ENCODE data around the gene PDE9A.

Gene PDE9A

GRCh38 chr21:42739061-42739931 is 85.9 kb downstream of the PDE9A start:
- DNase-seq (ENCODE audit: low spot score) = no peak

- DNase-seq (ENCODE audit: low spot score) = no peak
These were observed 87.0 kb downstream of the PDE9A start for GRCh38 chr21:42740405-42740909.

GRCh38 chr21:42741066-42741465 is 87.6 kb downstream of the PDE9A start:
- DNase-seq (ENCODE audit: low spot score) = no peak

GRCh38 chr21:42744520-42745445 is 91.4 kb downstream of the PDE9A start:
- no peak for DNase-seq (ENCODE audit: low spot score)

GRCh38 chr21:42745511-42746239 is 92.3 kb downstream of the PDE9A start:
- no peak for DNase-seq (ENCODE audit: low spot score)

GRCh38 chr21:42746240-42746592 is 92.8 kb downstream of the PDE9A start:
- DNase-seq (ENCODE audit: low spot score) = no peak

GRCh38 chr21:42746593-42747275 is 93.3 kb downstream of the PDE9A start:
- DNase-seq (ENCODE audit: low spot score) = no peak

GRCh38 chr21:42747276-42747701 is 93.9 kb downstream of the PDE9A start:
- DNase-seq (ENCODE audit: low spot score) = no peak

GRCh38 chr21:42747746-42748351 is 94.4 kb downstream of the PDE9A start:
- DNase-seq (ENCODE audit: low spot score) = no peak

GRCh38 chr21:42748620-42749176 is 95.3 kb downstream of the PDE9A start:
- no peak for DNase-seq (ENCODE audit: low spot score)

GRCh38 chr21:42750737-42751530 is 97.5 kb downstream of the PDE9A start:
- DNase-seq (ENCODE audit: low spot score) = no peak

GRCh38 chr21:42751866-42752265 is 98.4 kb downstream of the PDE9A start:
- no peak for DNase-seq (ENCODE audit: low spot score)

GRCh38 chr21:42753804-42754203 is 100.4 kb downstream of the PDE9A start:
- DNase-seq (ENCODE audit: low spot score) = no peak

GRCh38 chr21:42754270-42754933 is 101.0 kb downstream of the PDE9A start:
- DNase-seq (ENCODE audit: low spot score) = no peak

GRCh38 chr21:42755031-42755665 is 101.7 kb downstream of the PDE9A start:
- DNase-seq (ENCODE audit: low spot score) = no peak

- DNase-seq (ENCODE audit: low spot score) = no peak
These were observed 102.6 kb downstream of the PDE9A start for GRCh38 chr21:42755766-42756579.

- no peak for DNase-seq (ENCODE audit: low spot score)
These were observed 103.3 kb downstream of the PDE9A start for GRCh38 chr21:42756580-42757250.

All from iPS-NIHi11 (cell line).